OCI-LY7 (cell line): ENCODE results near the gene USH2A.

Experiments
- EZH2phosphoT487 ChIP-seq: fragments of 200-600 bp; sonication (generic); IDR thresholded peaks from 2 replicates; pipeline ENCODE4 v1.6.1; 2018; ENCODE audit warnings: low read depth, borderline replicate concordance, mild to moderate bottlenecking, mixed run types, antibody characterized with exemption, low read length, moderate library complexity, mixed read lengths
- TF ChIP-seq, protein P1 (sequence below): fragments of 200-600 bp; sonication (generic); conservative IDR thresholded peaks from 2 replicates; pipeline ENCODE4 v1.5.1; 2014; ENCODE audit warnings: mild to moderate bottlenecking, antibody characterized with exemption, low read length, moderate library complexity, mixed read lengths

DNA sequence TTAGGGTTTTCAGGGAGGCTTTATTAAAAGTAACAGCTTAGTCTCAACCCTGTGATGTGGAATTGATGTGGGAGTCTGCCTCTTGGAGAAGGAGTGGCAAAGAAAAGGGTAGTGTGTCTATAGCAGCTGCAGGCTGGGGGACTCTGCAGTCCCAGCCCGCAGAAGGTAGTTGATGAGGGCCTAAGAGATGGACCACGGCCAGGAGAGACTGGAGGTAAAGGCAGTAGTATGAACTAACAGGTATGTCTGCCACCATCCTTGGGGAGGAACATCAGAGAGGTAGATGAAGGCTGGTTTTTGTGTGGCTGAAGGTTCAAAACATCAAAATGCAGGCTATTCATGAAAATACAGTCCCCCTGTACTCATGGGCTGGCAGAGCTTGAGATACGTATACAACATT is 744.0 kb downstream of the USH2A start:
- TF ChIP-seq, protein P1, sequence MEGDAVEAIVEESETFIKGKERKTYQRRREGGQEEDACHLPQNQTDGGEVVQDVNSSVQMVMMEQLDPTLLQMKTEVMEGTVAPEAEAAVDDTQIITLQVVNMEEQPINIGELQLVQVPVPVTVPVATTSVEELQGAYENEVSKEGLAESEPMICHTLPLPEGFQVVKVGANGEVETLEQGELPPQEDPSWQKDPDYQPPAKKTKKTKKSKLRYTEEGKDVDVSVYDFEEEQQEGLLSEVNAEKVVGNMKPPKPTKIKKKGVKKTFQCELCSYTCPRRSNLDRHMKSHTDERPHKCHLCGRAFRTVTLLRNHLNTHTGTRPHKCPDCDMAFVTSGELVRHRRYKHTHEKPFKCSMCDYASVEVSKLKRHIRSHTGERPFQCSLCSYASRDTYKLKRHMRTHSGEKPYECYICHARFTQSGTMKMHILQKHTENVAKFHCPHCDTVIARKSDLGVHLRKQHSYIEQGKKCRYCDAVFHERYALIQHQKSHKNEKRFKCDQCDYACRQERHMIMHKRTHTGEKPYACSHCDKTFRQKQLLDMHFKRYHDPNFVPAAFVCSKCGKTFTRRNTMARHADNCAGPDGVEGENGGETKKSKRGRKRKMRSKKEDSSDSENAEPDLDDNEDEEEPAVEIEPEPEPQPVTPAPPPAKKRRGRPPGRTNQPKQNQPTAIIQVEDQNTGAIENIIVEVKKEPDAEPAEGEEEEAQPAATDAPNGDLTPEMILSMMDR = no peak
- no peak for TF ChIP-seq EZH2phosphoT487
